ENCODE results near the gene KBTBD2. TPM values are rescaled to one million over a fixed set of nuclear protein-coding genes. Genes with fewer than 3 reads are reported as not detected.
"Not testable (repeated sequence)": the region's sequence is repeated elsewhere in the genome, so short reads cannot be mapped to it uniquely, and the experiment has no call there.

KBTBD2 gene
- total RNA-seq, 1 donor: 47.0 TPM

DNA sequence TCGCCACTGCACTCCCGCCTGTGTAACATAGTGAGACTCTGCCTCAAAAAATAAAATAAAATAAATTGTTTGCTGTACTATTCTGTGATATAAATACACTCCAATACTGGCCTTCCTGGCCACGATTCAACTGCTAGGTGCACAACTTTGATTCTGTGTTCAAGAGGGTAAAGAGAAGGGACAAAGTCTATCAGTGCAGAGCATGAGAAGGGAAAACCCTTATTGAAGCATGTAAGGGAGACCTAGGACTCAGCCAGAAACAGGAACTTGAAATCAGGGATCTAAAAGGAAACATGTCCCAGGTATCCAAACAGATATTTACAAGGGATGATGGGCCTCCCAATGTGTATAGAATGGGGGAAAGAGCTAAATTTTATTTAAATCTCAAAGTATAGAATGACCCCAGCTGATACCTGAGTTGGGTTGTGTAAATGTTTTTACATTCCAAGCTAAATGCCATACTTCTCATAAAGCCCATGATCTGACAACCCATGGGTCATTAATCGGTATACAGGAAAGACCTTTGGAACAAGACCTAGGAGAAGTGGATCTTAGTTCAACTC, 9.0 kb upstream of the KBTBD2 start:
- Histone ChIP-seq H3K4me3 (ENCODE audit: insufficient read depth, low read length) (no peak overlapping the region), H3K4me1 (ENCODE audit: insufficient read depth, low read length) (peaks cover 5% of the 10 kb centered on the region), H3K27me3 (ENCODE audit: insufficient read depth, low read length) (peaks cover 2% of the 10 kb centered on the region), H3K27ac (ENCODE audit: low read depth, low read length) (no peak overlapping the region), H3K36me3 (ENCODE audit: insufficient read depth, low read length) (no peaks in the 10 kb centered on the region), H2AFZ (ENCODE audit: low read length) (no peak overlapping the region), H4K20me1 (ENCODE audit: insufficient read depth, low read length) (no peaks in the 10 kb centered on the region), H3K4me2 (ENCODE audit: insufficient read depth, low read length) (no peak overlapping the region), H3K79me2 (ENCODE audit: insufficient read depth, low read length) (no peaks in the 10 kb centered on the region), H3K9me3 (ENCODE audit: low read depth, low read length) (no peaks in the 10 kb centered on the region)
- TF ChIP-seq, protein P1, sequence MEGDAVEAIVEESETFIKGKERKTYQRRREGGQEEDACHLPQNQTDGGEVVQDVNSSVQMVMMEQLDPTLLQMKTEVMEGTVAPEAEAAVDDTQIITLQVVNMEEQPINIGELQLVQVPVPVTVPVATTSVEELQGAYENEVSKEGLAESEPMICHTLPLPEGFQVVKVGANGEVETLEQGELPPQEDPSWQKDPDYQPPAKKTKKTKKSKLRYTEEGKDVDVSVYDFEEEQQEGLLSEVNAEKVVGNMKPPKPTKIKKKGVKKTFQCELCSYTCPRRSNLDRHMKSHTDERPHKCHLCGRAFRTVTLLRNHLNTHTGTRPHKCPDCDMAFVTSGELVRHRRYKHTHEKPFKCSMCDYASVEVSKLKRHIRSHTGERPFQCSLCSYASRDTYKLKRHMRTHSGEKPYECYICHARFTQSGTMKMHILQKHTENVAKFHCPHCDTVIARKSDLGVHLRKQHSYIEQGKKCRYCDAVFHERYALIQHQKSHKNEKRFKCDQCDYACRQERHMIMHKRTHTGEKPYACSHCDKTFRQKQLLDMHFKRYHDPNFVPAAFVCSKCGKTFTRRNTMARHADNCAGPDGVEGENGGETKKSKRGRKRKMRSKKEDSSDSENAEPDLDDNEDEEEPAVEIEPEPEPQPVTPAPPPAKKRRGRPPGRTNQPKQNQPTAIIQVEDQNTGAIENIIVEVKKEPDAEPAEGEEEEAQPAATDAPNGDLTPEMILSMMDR (IDR thresholded peaks at IDR 0.05; ENCODE audit: extremely low read depth, low read depth, low read length): no peak
- no peak for DNase-seq (ENCODE audit: insufficient read length, low spot score, missing footprints)

DNA sequence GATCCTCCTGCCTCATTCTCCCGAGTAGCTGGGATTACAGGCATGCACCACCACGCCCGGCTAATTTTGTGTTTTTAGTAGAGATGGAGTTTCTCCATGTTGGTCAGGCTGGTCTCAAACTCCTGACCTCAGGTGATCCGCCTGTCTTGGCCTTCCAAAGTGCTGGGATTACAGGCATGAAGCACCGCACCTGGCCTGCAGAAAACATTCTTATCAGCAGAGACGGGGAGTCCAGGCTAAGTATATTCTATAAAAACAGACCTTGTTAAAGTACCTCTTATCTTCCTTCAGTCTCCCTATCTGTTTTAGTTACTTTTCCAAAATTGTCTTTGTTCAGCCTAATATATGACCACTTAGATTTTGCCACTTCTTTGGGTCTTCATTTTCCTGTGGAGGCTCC, 5.8 kb upstream of the KBTBD2 start:
- H3K27me3 ChIP-seq (ENCODE audit: insufficient read depth, low read length); DNase-seq (ENCODE audit: insufficient read length, low spot score, missing footprints); H2AFZ ChIP-seq (ENCODE audit: low read length); H3K4me1 ChIP-seq (ENCODE audit: insufficient read depth, low read length); H3K4me3 ChIP-seq (ENCODE audit: insufficient read depth, low read length); H4K20me1 ChIP-seq (ENCODE audit: insufficient read depth, low read length); H3K36me3 ChIP-seq (ENCODE audit: insufficient read depth, low read length); H3K27ac ChIP-seq (ENCODE audit: low read depth, low read length); H3K4me2 ChIP-seq (ENCODE audit: insufficient read depth, low read length); H3K9me3 ChIP-seq (ENCODE audit: low read depth, low read length); H3K79me2 ChIP-seq (ENCODE audit: insufficient read depth, low read length): not testable (repeated sequence)

DNA sequence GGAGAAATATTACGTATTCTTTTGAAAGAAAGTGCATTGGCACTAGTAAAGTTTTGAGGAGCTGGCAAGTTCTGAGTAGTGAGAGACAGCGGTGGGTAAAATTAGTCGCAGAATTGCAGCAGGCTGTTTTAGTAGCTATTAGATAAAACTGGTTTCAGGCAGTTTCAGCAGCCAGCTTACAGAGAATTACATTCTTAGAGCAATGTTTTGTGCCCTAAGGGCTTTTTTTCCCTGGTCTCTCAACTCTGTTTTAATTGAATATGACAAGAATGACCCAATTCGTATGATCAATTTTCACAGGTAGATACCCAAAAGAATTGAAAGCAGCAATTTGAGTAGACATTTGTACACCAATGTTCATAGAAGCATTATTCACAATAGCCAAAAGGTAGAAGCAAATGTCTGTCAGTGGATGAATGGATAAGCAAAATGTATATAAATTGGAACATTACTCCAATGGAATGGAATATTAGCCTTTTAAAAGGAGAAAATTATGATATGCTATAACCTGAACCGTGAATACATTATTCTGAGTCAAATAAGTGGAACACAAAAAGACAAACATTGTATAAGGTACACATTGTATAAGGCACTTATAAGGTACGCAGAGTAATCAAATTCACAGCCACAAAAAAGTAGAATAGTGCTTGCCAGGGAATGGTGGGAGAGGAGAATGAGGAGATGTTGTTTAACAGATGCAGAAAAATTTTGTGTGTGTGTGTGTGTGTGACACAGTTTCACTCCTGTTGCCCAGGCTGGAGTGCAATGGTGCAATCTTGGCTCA, 5.2 kb upstream of the KBTBD2 start:
- TF ChIP-seq, protein P1 (IDR thresholded peaks at IDR 0.05; ENCODE audit: extremely low read depth, low read depth, low read length): no peak
- Histone ChIP-seq H3K4me1 (ENCODE audit: insufficient read depth, low read length) (peaks cover 7% of the 10 kb centered on the region), H2AFZ (ENCODE audit: low read length) (no peak overlapping the region), H3K27ac (ENCODE audit: low read depth, low read length) (no peak overlapping the region), H3K9me3 (ENCODE audit: low read depth, low read length) (no peaks in the 10 kb centered on the region), H3K4me3 (ENCODE audit: insufficient read depth, low read length) (no peak overlapping the region), H3K79me2 (ENCODE audit: insufficient read depth, low read length) (no peaks in the 10 kb centered on the region), H3K27me3 (ENCODE audit: insufficient read depth, low read length) (peaks cover 2% of the 10 kb centered on the region), H4K20me1 (ENCODE audit: insufficient read depth, low read length) (no peaks in the 10 kb centered on the region), H3K36me3 (ENCODE audit: insufficient read depth, low read length) (no peaks in the 10 kb centered on the region), H3K4me2 (ENCODE audit: insufficient read depth, low read length) (no peak overlapping the region)
- DNase-seq (ENCODE audit: insufficient read length, low spot score, missing footprints): no peak

DNA sequence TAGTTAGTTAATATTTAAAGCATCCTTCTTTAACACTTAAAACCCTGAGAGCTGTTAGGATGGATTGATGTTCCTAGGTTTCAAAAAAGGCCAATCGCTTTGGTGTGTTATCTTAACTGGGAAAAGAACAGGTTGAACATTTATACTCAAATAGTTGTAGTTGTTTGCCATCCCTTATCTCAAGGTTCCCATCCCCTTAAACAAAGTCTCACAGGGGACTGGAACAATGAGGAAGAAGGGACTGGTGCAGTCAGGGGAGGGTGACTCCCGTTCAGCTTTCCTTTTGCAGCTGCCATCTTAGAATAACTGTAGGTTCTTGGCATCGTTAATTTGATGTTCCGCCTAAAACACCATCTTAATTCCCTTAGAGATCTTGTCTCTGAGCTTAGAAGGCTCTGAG, 2.6 kb upstream of the KBTBD2 start:
- H3K4me3 ChIP-seq (ENCODE audit: insufficient read depth, low read length): no peak overlapping the region
- no peaks in the 10 kb centered on the region for H3K9me3 ChIP-seq (ENCODE audit: low read depth, low read length)
- peaks cover 19% of the 10 kb centered on the region for H3K4me1 ChIP-seq (ENCODE audit: insufficient read depth, low read length)
- H3K36me3 ChIP-seq (ENCODE audit: insufficient read depth, low read length): no peaks in the 10 kb centered on the region
- peak overlapping the region; percentile 5 for H2AFZ ChIP-seq (ENCODE audit: low read length)
- no peak for DNase-seq (ENCODE audit: insufficient read length, low spot score, missing footprints)
- H3K79me2 ChIP-seq (ENCODE audit: insufficient read depth, low read length): peaks cover 18% of the 10 kb centered on the region
- peaks cover 2% of the 10 kb centered on the region for H3K27me3 ChIP-seq (ENCODE audit: insufficient read depth, low read length)
- H3K27ac ChIP-seq (ENCODE audit: low read depth, low read length): no peak overlapping the region
- TF ChIP-seq, protein P1 (IDR thresholded peaks at IDR 0.05; ENCODE audit: extremely low read depth, low read depth, low read length): no peak
- peaks cover 8% of the 10 kb centered on the region for H4K20me1 ChIP-seq (ENCODE audit: insufficient read depth, low read length)
- H3K4me2 ChIP-seq (ENCODE audit: insufficient read depth, low read length): no peak overlapping the region
